BE2C (cell line): ENCODE results near the gene PPIE.

Source experiments
- DNase-seq: peaks from one replicate; pipeline ENCODE4 v3.0.0-alpha.2; 2020
- H3K27me3 ChIP-seq: fragments of 250-450 bp; sonication (Bioruptor Pico); 2 replicates; pipeline ENCODE4 v1.5.1; 2020; ENCODE audit warnings: mild to moderate bottlenecking
- H3K36me3 ChIP-seq: fragments of 250-450 bp; sonication (Bioruptor Pico); 2 replicates; pipeline ENCODE4 v1.5.1; 2020; ENCODE audit warnings: mild to moderate bottlenecking
- H3K4me1 ChIP-seq: fragments of 250-450 bp; sonication (Bioruptor Pico); 2 replicates; pipeline ENCODE4 v1.5.1; 2020
- H3K4me3 ChIP-seq: 2 replicates; pipeline ENCODE4 v1.5.1; 2011; ENCODE audit warnings: low read depth, low read length
- H3K9me3 ChIP-seq: fragments of 250-450 bp; sonication (Bioruptor Pico); 2 replicates; pipeline ENCODE4 v1.5.1; 2020
- TF ChIP-seq, protein P1 (sequence below): IDR thresholded peaks from 2 replicates; pipeline ENCODE4 v1.5.1; 2012; ENCODE audit warnings: mild to moderate bottlenecking, low read depth, low read length

The PPIE gene

DNA sequence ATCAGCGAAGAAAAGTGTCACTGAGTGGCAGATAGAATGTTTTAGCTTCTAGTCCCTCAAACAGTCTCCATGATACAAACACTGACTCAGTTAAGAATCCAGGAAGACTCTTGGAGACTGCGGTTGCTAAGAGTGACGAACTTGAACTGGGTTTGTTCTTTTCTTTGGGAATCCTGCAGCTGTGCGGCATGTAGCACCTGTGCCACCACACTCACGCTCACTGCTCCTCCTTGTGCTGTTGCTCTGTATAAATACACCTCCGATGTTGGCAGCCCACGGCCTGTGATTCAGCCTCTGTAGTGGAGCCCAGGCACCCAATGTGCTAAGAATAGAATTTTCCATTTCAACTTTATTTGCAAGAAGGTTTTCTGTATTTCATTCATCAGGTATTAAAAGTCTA lies 5.5 kb upstream of the PPIE start:
- H3K4me1 ChIP-seq, result no peaks in the 10 kb centered on the region
- DNase-seq, result no peak
- H3K9me3 ChIP-seq, result no peaks in the 10 kb centered on the region
- no peak overlapping the region for H3K4me3 ChIP-seq
- TF ChIP-seq, protein P1, sequence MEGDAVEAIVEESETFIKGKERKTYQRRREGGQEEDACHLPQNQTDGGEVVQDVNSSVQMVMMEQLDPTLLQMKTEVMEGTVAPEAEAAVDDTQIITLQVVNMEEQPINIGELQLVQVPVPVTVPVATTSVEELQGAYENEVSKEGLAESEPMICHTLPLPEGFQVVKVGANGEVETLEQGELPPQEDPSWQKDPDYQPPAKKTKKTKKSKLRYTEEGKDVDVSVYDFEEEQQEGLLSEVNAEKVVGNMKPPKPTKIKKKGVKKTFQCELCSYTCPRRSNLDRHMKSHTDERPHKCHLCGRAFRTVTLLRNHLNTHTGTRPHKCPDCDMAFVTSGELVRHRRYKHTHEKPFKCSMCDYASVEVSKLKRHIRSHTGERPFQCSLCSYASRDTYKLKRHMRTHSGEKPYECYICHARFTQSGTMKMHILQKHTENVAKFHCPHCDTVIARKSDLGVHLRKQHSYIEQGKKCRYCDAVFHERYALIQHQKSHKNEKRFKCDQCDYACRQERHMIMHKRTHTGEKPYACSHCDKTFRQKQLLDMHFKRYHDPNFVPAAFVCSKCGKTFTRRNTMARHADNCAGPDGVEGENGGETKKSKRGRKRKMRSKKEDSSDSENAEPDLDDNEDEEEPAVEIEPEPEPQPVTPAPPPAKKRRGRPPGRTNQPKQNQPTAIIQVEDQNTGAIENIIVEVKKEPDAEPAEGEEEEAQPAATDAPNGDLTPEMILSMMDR, result no peak
- H3K27me3 ChIP-seq, result no peaks in the 10 kb centered on the region
- H3K36me3 ChIP-seq, result no peaks in the 10 kb centered on the region

DNA sequence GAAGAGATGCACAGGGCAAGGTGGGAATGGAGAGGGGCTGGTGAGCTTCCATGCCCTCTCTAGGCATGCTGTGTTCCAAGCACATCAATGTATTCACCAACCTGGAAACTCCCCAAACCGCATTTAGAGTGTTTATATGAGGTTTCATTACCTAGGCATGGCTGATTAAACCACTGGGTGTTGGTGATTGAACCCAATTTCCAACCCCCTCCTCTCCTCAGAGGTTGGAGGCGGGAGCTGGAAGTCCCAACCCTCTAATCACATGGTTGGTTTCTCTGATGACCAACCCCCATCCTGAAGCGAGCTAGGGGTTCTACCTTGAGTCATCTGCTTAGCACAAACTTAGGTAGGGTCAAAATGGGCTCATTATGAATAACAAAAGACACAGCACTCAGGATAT lies 3.0 kb upstream of the PPIE start:
- no peaks in the 10 kb centered on the region for H3K27me3 ChIP-seq
- H3K4me3 ChIP-seq, result no peak overlapping the region
- TF ChIP-seq, protein P1, result no peak
- H3K9me3 ChIP-seq, result no peaks in the 10 kb centered on the region
- no peak for DNase-seq
- no peaks in the 10 kb centered on the region for H3K4me1 ChIP-seq
- H3K36me3 ChIP-seq, result no peaks in the 10 kb centered on the region

DNA sequence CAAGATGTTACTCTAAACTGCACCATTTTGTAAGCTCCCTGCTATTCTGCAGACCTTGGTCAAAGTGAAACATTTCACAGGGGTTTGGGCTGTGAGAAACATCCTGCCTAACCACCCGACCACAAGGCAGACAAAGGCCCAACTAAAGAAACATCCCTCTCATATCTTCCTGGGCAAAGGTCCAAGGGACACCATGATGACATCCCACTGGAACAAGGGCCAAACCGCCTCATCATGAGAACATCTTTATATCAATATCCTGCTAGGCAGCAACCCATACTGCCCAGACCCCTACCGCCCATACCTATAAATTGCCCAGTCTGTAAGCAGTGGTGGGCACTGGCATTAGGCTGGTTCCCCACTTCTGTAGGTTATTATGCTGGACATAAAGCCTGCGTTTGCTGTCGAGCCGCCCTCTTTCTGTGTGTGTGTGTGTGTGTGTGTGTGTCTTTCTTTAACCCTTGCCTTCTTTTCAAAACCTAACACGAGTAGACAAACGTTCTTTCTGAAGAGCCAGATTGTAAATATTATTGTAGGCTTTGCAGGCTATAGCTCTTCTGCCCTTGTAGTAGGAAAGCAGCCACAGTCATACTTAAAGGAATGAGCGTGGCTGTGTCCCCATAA lies 1.0 kb upstream of the PPIE start:
- no peak for DNase-seq
- H3K27me3 ChIP-seq, result no peaks in the 10 kb centered on the region
- H3K36me3 ChIP-seq, result peaks cover 4% of the 10 kb centered on the region; the same call in 1 of the 2 replicates
- H3K4me3 ChIP-seq, result no peak overlapping the region
- TF ChIP-seq, protein P1, result no peak
- no peaks in the 10 kb centered on the region for H3K9me3 ChIP-seq
- no peaks in the 10 kb centered on the region for H3K4me1 ChIP-seq

DNA sequence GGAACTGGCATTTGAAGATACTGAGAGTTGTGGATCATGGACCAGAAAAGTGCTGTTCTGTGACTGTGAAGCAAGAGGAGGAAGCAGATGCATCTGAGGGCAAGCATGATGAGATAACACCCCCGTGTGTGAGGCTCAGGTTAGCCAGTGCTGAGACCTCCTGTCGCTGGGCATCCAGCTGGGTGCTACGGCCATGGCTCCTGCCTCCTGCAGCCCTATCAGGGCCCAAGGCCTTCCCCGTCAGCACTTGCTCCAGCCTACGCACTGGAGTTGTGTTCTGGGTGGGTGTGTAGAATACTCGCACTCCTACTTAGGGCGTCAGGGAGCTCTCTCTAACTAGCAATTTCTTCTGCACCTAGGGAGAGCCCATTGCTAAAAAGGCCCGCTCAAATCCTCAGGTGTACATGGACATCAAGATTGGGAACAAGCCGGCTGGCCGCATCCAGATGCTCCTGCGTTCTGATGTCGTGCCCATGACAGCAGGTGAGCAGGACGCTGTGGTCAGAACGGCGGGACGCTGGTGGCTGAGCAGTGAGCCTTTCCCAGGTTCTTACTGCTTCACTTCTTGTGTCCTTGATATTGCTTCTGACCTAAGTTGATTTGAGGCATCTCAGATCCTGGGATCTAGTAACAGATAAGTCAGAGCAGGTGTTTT lies 6.5 kb downstream of the PPIE start:
- no peak for DNase-seq
- no peak overlapping the region for H3K4me3 ChIP-seq
- H3K27me3 ChIP-seq, result no peaks in the 10 kb centered on the region
- no peaks in the 10 kb centered on the region for H3K9me3 ChIP-seq
- TF ChIP-seq, protein P1, result no peak
- peaks cover 9% of the 10 kb centered on the region for H3K36me3 ChIP-seq
- no peaks in the 10 kb centered on the region for H3K4me1 ChIP-seq

DNA sequence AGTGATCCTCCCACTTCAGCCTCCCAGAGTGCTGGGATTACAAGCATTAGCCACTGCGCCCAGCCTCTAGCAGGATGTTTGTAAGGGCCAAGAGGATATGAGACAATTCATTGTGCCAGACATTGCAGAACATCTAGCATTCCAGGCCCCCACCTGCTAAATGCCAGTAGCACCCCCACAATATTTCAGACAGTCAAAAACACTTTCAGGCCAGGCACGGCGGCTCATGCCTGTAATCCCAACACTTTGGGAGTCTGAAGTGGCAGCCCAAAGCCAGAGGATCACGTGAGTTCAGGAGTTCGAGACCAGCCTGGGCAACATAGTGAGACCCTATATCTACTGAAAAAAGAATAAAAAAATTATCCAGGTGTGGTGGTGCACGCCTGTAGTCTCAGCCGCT lies 12.9 kb downstream of the PPIE start:
- H3K36me3 ChIP-seq, result peaks cover 18% of the 10 kb centered on the region
- no peaks in the 10 kb centered on the region for H3K9me3 ChIP-seq
- no peak overlapping the region for H3K4me3 ChIP-seq
- no peak for DNase-seq
- H3K4me1 ChIP-seq, result no peaks in the 10 kb centered on the region
- H3K27me3 ChIP-seq, result no peaks in the 10 kb centered on the region
- TF ChIP-seq, protein P1, result no peak

DNA sequence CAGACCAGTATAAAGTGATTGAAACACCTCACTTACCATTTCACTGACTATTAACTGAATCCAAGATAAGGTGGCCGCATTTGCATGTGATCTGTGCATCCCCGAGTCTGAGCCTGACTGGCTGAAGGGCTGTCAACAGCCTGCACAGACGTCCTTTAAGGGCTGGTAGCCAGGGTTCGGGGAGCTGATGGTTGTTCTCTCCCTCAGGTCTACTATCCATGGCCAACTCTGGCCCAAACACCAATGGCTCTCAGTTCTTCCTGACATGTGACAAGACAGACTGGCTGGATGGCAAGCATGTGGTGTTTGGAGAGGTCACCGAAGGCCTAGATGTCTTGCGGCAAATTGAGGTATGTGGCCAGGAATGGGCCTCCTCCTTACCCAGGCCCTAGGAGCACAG lies 14.0 kb downstream of the PPIE start:
- H3K4me1 ChIP-seq, result no peaks in the 10 kb centered on the region
- TF ChIP-seq, protein P1, result no peak
- no peak overlapping the region for H3K4me3 ChIP-seq
- no peaks in the 10 kb centered on the region for H3K9me3 ChIP-seq
- DNase-seq, result no peak
- no peaks in the 10 kb centered on the region for H3K27me3 ChIP-seq
- H3K36me3 ChIP-seq, result peaks cover 18% of the 10 kb centered on the region
